Naive B cell (primary cell): Measurements from ENCODE around the gene ALDH1L1. TPM values are rescaled to one million over a fixed set of nuclear protein-coding genes. Genes with fewer than 3 reads are reported as not detected.
"Not testable (repeated sequence)": the region's sequence is repeated elsewhere in the genome, so short reads cannot be mapped to it uniquely, and the experiment has no call there.

Experiments
- ATAC-seq, 2 donors: fragments of 150-1000 bp; cut with Tn5 transposase; 2 replicates each; pipeline ENCODE4 v1.10.0; 2021; ENCODE audit warnings: low read depth in 2 of 2, mild to moderate bottlenecking in 2 of 2, moderate library complexity in 2 of 2
- DNase-seq: peaks from one replicate; pipeline ENCODE4 v3.0.0; 2022
- H3K27ac Mint-ChIP-seq, 6 donors: one replicate each; pipeline ENCODE4 v1.8.0; 2020 to 2022; ENCODE audit warnings: mild to moderate bottlenecking in 6 of 6, mixed read lengths in 6 of 6, moderate library complexity in 5 of 6, inconsistent platforms in 2 of 6
- H3K27me3 Mint-ChIP-seq, 3 donors: one replicate each; pipeline ENCODE4 v1.8.0; 2021 to 2022; ENCODE audit warnings: mixed read lengths in 3 of 3, mild to moderate bottlenecking in 1 of 3
- H3K36me3 Mint-ChIP-seq, 2 donors: one replicate each; pipeline ENCODE4 v1.8.0; 2020 to 2022; ENCODE audit warnings: mixed read lengths in 2 of 2, inconsistent platforms in 1 of 2, mild to moderate bottlenecking in 1 of 2
- H3K4me1 Mint-ChIP-seq, 3 donors: one replicate each; pipeline ENCODE4 v1.8.0; 2020 to 2022; ENCODE audit warnings: mixed read lengths in 3 of 3, inconsistent platforms in 1 of 3, mild to moderate bottlenecking in 1 of 3, moderate library complexity in 1 of 3
- H3K4me3 Mint-ChIP-seq, 8 donors: one replicate each; pipeline ENCODE4 v1.8.0; 2020 to 2022; ENCODE audit warnings: mild to moderate bottlenecking in 8 of 8, mixed read lengths in 8 of 8, moderate library complexity in 8 of 8, inconsistent platforms in 2 of 8
- H3K9me3 Mint-ChIP-seq, 7 donors: one replicate each; pipeline ENCODE4 v1.8.0; 2020 to 2022; ENCODE audit warnings: mixed read lengths in 7 of 7, mild to moderate bottlenecking in 5 of 7, inconsistent platforms in 2 of 7, moderate library complexity in 1 of 7
- polyA plus RNA-seq, 6 donors: library from polyadenylated mRNA; unstranded; fragments of 300-500 nt; fragmentation: Illumina TruSeq; gene quantifications; one replicate each; pipeline ENCODE4 v1.2.3, GENCODE V29; 2021; ENCODE audit warnings: low read depth in 6 of 6

The ALDH1L1 gene
- polyA plus RNA-seq, 6 donors from 2014 or later: 0.08 TPM; not detected in 5

DNA sequence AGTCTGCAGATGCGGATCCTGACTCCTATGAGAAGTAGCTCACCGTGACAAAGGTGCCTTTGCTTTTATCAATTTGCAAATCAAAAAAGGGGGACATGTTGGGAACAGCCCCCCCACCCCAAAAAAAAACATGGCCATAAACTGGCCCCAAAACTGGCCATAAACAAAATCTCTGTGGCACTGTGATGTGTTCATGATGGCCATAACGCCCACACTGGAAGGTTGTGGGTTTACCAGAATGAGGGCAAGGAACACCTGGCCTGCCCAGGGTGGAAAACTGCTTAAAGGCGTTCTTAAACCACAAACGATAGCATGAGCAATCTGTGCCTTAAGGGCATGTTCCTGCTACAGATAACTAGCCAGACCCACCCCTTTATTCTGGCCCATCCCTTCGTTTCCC lies 84.1 kb downstream of the ALDH1L1 start:
- Mint-ChIP-seq H3K9me3 (peaks cover 9 to 64% (median 47%) of the 10 kb centered on the region in 7 donors), H3K36me3 (peaks cover 15% of the 10 kb centered on the region in 2 donors), H3K27me3 (peaks cover 0 to 24% (median 5%) of the 10 kb centered on the region in 3 donors)
- H3K27ac Mint-ChIP-seq, H3K4me3 Mint-ChIP-seq, DNase-seq, ATAC-seq, H3K4me1 Mint-ChIP-seq: not testable (repeated sequence)

DNA sequence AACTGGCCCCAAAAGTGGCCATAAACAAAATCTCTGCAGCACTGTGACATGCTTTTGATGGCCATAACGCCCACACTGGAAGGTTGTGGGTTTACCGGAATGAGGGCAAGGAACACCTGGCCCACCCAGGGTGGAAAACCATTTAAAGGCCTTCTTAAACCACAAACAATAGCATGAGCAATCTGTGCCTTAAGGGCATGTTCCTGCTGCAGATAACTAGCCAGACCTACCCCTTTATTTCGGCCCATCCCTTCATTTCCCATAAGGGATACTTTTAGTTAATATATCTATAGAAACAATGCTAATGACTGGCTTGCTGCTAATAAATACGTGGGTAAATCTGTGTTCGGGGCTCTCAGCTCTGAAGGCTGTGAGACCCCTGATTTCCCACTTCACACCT lies 88.3 kb downstream of the ALDH1L1 start:
- not testable (repeated sequence) for DNase-seq, H3K27ac Mint-ChIP-seq, H3K4me1 Mint-ChIP-seq, H3K4me3 Mint-ChIP-seq, ATAC-seq
- Mint-ChIP-seq H3K9me3 (peaks cover 8 to 55% (median 43%) of the 10 kb centered on the region in 7 donors), H3K27me3 (peaks cover 0 to 18% (median 0%) of the 10 kb centered on the region in 3 donors), H3K36me3 (peaks cover 15 to 20% of the 10 kb centered on the region in 2 donors)

DNA sequence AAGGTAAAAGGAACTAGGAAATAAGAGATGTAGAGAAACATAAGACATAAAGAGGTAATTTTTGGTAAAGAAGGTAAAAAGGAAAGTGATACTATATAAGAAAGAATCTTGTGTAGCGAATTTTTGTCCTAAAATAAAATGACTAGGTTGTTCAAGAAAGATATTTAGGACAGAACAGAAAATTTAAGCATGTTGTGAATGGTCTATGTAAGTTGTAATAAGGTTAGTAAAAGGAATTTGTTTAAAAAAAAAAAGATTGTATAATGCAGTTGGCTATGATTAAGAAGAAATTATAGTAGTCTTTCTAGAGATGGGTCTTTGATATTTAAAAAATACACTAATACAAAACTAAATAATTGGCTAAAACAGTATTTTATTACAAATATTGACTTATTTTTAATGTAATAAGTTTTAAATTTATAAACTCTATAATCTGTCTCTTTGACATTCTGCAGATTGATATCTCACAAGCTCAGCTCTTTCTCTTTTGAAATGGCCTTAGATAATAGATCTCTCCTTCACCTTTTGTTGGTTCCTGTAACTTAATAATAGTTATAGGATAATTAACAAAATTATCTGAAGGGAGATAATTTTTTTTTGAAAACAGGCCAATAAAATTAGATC lies 92.7 kb downstream of the ALDH1L1 start:
- ATAC-seq: no peak
- no peak overlapping the region for H3K4me3 Mint-ChIP-seq
- peaks cover 15 to 25% (median 18%) of the 10 kb centered on the region in 3 donors for H3K4me1 Mint-ChIP-seq
- DNase-seq: no peak
- peaks cover 0 to 5% of the 10 kb centered on the region in 2 donors for H3K36me3 Mint-ChIP-seq
- H3K27me3 Mint-ChIP-seq: peaks cover 0 to 18% (median 0%) of the 10 kb centered on the region in 3 donors
- H3K27ac Mint-ChIP-seq: no peak overlapping the region
- peaks cover 0 to 18% (median 13%) of the 10 kb centered on the region in 7 donors for H3K9me3 Mint-ChIP-seq

DNA sequence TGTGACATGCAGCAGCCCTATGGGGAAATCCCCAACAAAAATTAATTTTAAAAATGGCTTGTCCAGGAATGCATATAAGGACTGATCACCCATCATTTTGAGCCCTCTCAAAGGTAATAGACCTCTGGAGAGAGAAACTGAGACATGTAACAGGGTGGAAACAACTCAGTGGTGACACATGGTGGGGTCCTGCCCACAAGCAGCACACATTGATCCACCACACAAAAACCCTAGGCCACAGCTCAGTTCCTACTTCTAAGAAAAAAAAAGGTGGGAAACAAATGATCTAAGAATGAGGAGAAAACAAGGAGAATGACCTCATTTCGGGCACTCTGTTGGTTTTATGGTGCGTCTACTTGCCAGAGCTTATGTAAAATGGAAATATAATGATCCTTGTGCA lies 94.5 kb downstream of the ALDH1L1 start:
- ATAC-seq (no peak), DNase-seq (no peak)
- H3K9me3 Mint-ChIP-seq: peaks cover 0 to 3% (median 0%) of the 10 kb centered on the region in 7 donors
- H3K36me3 Mint-ChIP-seq: peaks cover 0 to 1% of the 10 kb centered on the region in 2 donors
- H3K27me3 Mint-ChIP-seq: peaks cover 0 to 2% (median 0%) of the 10 kb centered on the region in 3 donors
- H3K4me1 Mint-ChIP-seq: peaks cover 15 to 25% (median 23%) of the 10 kb centered on the region in 3 donors
- peak overlapping the region in 4 of 8 donors; percentile 42 to 95 (median 86) for H3K4me3 Mint-ChIP-seq
- peak overlapping the region in 1 of 6 donors; percentile 92 for H3K27ac Mint-ChIP-seq

DNA sequence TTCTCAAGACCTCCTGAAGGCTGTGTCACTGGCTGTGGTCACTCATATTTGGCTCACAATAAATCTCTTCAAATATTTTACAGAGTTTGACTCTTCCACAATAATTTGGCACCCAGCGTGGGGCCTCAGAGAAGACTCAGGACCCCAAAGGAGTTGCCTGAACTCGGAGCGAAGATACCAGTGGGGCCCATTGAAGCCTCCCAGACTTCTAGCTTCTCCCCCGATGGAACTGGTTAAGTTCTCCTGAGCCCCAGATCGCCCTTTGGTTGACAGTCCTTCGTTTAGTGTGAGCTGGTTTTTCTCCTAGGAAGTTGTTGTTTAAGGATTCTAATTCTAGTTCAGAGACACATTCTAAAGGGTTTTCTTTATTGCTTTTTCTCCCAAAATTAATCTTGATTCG lies 95.1 kb downstream of the ALDH1L1 start:
- Mint-ChIP-seq H3K27me3 (no peaks in the 10 kb centered on the region), H3K4me3 (peak overlapping the region; percentile 78 to 97 (median 91)), H3K36me3 (no peaks in the 10 kb centered on the region), H3K4me1 (peaks cover 15 to 25% (median 24%) of the 10 kb centered on the region in 3 donors), H3K27ac (peak overlapping the region in 4 of 6 donors; percentile 63 to 92 (median 82)), H3K9me3 (peaks cover 0 to 3% (median 0%) of the 10 kb centered on the region in 7 donors)
- ATAC-seq (no peak), DNase-seq (no peak)

DNA sequence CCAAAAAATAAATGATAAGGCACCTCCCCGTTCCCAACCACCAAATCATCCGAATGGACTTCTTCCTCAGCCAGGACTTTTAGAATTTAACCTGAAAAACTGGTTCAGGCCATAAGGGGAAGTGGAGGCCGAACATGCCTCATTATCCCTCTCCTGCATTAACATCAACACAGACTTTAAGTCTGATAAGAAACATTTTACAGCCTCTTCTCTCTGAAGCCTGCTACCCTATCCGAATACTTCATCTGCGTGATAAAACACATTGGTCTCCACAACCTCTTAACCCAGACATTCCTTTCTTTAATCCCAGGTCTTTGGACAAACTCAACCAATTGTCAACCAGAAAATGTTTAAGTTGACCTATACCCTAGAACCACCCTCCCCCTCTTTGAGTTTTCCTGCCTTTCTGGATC lies 95.6 kb downstream of the ALDH1L1 start:
- ATAC-seq: no peak
- DNase-seq: no peak

DNA sequence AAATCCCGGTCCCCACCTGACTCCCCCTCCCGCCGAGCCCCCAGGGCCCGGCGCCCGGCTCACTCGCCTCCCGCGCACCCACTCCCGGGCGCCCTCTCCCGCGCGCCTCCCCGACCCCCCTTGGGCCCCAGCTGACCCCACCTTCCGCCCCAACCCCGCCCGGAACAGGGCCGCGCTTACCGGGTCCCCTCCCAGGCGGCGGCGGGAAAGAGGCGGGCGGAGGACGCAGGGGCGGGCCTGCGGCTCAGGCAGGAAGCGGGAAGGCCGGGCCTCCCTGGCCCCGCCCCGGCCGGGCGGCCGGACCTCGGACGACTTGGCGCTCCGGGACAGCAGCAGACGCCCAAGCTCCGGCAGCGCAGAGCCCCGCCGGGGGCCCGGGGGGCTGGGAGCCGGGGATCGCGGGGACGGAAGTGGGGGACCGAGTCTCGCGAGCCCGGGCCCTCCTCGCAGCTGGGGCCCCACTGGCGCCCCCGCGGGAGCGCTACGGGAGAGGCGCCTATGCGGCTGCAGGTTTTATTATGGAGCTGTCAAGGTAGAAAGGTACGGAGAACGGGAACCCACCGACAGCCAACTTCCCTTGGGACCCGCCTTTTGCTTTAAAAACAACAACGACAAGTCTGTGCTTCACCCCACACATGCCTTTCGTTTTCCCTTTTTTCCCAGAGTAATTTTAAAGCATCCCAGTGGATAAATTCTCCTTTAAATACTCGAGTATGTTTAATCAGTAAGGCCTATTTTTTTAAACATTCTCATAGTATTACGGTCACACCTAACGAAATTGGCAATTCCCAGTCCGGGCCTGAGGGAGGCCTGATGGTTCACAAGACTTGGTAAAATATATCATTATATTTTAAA lies 96.2 kb downstream of the ALDH1L1 start, which contains the start of gene SLC41A3:
TSS of gene SLC41A3 (minus strand) at position 212 of the 855 bp plus-strand sequence. CDS start 15,905 bp downstream, outside the sequence.
- Mint-ChIP-seq H3K9me3 (peaks cover 0 to 3% (median 0%) of the 10 kb centered on the region in 7 donors), H3K27ac (peak within 1 kb of the TSS; percentile 82 to 96 (median 90)), H3K36me3 (no peaks in the 10 kb centered on the region), H3K27me3 (no peaks in the 10 kb centered on the region), H3K4me1 (peaks cover 15 to 27% (median 25%) of the 10 kb centered on the region in 3 donors), H3K4me3 (peak within 1 kb of the TSS; percentile 90 to 97 (median 94))
- DNase-seq: peak; percentile 83
- peak; percentile 85 to 87 for ATAC-seq

More for the DNA sequence above, 95.6 kb downstream of the ALDH1L1 start:
- Mint-ChIP-seq H3K27me3 (no peaks in the 10 kb centered on the region), H3K9me3 (peaks cover 0 to 3% (median 0%) of the 10 kb centered on the region in 7 donors), H3K36me3 (no peaks in the 10 kb centered on the region), H3K27ac (peak overlapping the region in 5 of 6 donors; percentile 76 to 92 (median 82)), H3K4me1 (peaks cover 15 to 25% (median 24%) of the 10 kb centered on the region in 3 donors), H3K4me3 (peak overlapping the region; percentile 78 to 97 (median 91))

DNA sequence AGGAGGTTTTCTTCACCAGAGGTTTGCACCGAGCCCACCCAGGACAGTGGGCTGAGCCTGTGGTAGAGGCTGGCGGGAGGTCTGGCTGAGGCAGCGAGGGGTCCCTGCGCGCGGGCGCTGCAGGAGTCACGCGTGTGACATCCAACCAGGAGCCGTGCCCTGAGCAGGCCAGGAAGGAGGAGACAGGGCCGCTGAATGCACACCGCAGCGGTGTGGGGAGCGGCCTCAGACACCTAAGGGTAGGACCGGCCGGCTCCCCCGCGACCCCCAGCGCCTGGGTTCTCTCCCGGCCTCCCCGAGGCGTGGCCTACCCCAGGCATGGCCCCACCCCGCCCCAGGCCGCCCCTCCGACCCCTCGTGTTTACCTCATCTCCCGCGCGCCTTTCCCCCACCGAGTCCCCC lies 96.9 kb downstream of the ALDH1L1 start:
- DNase-seq (peak; percentile 30), ATAC-seq (peak; percentile 41)
- Mint-ChIP-seq H3K4me3 (peak overlapping the region; percentile 90 to 97 (median 94)), H3K27me3 (no peaks in the 10 kb centered on the region), H3K36me3 (no peaks in the 10 kb centered on the region), H3K4me1 (peaks cover 15 to 32% (median 25%) of the 10 kb centered on the region in 3 donors), H3K9me3 (peaks cover 0 to 3% (median 0%) of the 10 kb centered on the region in 7 donors), H3K27ac (peak overlapping the region in 5 of 6 donors; percentile 21 to 92 (median 88))

DNA sequence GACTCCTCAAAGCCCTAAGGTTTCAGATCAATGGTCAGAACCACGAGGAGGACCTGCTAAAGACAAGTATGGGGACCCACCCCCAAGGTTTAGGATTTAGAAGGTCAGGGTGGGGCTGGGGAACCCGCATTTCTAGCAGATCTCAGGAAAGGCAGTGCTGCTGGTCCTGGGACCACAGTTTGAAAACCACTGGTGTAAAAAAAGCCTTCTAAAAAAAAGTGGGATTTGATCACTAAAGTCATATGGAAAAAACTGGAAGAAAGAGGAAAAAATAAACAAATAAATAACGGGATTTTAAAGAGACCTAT lies 97.3 kb downstream of the ALDH1L1 start:
- peaks cover 15 to 32% (median 25%) of the 10 kb centered on the region in 3 donors for H3K4me1 Mint-ChIP-seq
- no peaks in the 10 kb centered on the region for H3K36me3 Mint-ChIP-seq
- ATAC-seq (no peak), DNase-seq (no peak)
- peak overlapping the region; percentile 90 to 97 (median 94) for H3K4me3 Mint-ChIP-seq
- peaks cover 0 to 3% (median 0%) of the 10 kb centered on the region in 7 donors for H3K9me3 Mint-ChIP-seq
- peak overlapping the region; percentile 66 to 96 (median 90) for H3K27ac Mint-ChIP-seq
- no peaks in the 10 kb centered on the region for H3K27me3 Mint-ChIP-seq

DNA sequence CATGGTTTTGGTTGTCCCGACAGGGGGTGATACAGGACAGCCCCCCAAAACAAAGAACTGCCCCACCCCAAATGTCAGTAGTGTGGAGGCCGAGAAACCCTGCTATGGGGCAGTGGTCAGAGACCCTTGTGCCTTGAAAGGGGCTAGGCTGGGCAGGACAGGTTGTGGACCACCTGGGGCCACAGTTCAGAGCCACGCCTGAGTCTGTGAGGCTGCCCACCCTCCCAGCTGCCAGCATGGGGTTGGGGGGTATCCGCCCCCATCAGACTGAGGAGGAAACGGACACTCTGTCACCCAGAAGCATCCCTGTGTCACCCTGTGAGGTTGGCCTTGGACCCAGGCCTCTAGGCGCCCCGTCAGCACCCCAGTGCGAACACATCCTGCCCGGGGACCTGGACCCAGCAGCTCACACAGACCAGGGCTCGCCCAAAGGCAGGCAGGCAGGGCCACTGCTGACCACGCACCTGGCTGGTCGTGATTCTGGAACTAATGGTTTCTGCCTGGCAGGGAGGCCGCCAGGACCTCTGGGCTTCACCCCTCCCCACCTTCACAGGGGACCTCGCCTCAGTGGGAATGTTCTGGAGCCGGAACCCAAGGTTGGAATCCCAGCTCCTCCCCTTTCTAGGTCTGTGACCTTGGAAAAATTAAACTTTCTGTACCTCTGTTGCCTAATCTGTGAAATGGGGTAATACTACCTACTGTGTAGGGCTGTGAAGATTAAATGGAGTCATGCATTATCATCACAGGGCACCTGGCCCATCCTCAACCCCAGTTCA lies 97.8 kb downstream of the ALDH1L1 start:
- no peak for ATAC-seq
- Mint-ChIP-seq H3K4me3 (peak overlapping the region; percentile 90 to 97 (median 94)), H3K27me3 (no peaks in the 10 kb centered on the region), H3K27ac (peak overlapping the region; percentile 66 to 96 (median 90)), H3K9me3 (peaks cover 0 to 3% (median 0%) of the 10 kb centered on the region in 7 donors), H3K36me3 (no peaks in the 10 kb centered on the region), H3K4me1 (peaks cover 15 to 32% (median 25%) of the 10 kb centered on the region in 3 donors)
- no peak for DNase-seq

DNA sequence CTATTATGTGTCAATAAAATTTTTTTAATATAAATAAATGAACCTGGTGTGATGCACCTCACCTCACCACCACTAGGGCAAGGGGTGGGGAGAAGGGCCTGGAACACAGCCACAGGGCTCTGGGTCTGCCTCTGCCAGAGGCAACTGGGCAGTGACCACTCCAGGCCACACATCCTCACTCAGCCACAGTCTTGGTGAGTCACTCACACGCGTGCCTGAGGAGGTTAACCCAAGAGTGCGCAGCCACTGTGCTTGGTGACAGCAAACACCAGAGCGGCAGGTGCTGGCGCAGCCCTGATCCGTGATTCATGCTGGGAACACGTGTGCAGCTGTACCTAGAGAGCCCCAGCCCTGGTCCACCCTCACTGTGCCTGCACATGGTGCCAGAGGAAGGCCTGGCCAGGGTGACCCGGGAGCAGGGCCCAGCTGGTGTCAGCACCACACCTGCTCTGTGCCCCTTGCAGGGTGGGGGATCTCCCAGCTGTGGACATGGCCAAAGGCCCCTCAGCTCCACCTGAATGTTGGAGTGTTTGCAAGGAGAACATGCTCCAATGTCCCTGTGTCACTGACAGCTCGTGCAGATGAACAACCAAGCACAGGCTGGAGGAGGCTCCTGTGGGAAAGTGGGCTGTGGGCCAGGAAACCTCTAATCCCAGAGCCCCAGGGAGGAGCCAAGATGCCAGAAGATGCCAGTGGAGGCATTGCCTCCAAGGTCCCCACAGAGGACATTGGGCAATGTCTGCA lies 98.6 kb downstream of the ALDH1L1 start:
- Mint-ChIP-seq H3K9me3 (peaks cover 0 to 3% (median 0%) of the 10 kb centered on the region in 7 donors), H3K36me3 (no peaks in the 10 kb centered on the region), H3K4me1 (peaks cover 15 to 32% (median 25%) of the 10 kb centered on the region in 3 donors), H3K27ac (peak overlapping the region in 2 of 6 donors; percentile 41 to 83), H3K4me3 (peak overlapping the region in 7 of 8 donors; percentile 22 to 94 (median 51)), H3K27me3 (no peaks in the 10 kb centered on the region)
- DNase-seq (no peak), ATAC-seq (no peak)

DNA sequence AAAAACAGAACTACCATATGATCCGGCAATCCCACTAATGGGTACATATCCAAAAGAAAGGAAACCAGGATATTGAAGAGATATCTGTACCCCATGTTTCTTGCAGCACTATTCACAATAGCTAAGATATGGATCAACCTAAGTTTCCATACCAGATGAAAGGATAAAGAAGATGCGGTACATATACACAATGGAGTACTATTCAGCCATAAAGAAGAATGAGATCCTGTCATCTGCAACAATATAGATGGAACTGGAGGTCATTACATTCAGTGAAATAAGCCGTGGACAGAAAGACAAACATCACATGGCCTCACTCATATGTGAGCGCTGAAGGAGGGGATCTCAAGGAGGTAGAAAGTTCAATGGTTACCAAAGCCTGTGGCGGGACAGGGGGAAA lies 99.4 kb downstream of the ALDH1L1 start:
- Mint-ChIP-seq H3K4me3 (peak overlapping the region in 4 of 8 donors; percentile 45 to 93 (median 54)), H3K4me1 (peaks cover 15 to 32% (median 24%) of the 10 kb centered on the region in 3 donors), H3K36me3 (no peaks in the 10 kb centered on the region), H3K27ac (no peak overlapping the region), H3K27me3 (no peaks in the 10 kb centered on the region), H3K9me3 (peaks cover 0 to 3% (median 0%) of the 10 kb centered on the region in 7 donors)
- DNase-seq: no peak
- ATAC-seq: no peak
